GM12873 (cell line): ENCODE data around the gene RNF157.

Experiments used
- TF ChIP-seq, protein P1 (sequence below): IDR thresholded peaks from 2 replicates; pipeline ENCODE4 v1.5.1; 2012; ENCODE audit warnings: low read depth, mild to moderate bottlenecking, moderate library complexity, low read length, control low read depth; ENCODE audit not compliant: insufficient read depth; ENCODE audit errors: missing control alignments

RNF157 gene

DNA sequence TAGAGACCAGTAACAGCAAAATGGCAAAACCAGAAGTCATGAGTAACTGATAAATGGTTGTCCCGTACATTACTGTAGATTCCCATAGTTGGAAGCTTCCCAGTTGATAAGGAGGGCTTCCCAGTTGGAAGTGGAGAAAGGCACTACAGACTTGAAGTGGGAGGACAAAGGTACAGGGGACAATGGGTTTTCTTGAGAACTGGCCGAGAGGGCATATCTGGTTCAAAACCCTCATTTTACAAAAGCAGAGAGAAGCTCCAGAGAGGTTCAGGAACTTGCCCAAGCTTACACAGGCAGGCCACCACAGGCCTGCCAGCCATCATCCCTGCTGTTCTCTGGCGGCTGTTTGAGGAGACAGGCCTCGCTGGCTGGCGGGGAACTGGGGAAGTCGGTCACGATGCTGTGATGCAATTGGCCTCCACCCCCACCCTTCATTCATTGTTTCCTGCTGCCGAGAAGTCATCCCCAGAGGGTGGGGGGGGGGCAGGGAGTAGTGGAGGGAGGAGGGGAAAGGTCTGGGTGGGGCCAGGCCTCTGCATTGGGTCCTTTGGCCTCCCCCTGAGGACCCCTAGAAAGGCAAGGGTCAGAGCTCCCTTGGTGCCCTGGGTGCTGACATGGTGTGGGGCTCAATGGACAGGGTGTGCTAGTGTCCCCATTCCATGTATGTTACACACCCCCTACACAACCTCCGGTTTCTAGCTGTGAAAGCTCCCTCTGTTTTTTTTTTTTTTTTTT is 27.9 kb upstream of the RNF157 start:
- TF ChIP-seq, protein P1, sequence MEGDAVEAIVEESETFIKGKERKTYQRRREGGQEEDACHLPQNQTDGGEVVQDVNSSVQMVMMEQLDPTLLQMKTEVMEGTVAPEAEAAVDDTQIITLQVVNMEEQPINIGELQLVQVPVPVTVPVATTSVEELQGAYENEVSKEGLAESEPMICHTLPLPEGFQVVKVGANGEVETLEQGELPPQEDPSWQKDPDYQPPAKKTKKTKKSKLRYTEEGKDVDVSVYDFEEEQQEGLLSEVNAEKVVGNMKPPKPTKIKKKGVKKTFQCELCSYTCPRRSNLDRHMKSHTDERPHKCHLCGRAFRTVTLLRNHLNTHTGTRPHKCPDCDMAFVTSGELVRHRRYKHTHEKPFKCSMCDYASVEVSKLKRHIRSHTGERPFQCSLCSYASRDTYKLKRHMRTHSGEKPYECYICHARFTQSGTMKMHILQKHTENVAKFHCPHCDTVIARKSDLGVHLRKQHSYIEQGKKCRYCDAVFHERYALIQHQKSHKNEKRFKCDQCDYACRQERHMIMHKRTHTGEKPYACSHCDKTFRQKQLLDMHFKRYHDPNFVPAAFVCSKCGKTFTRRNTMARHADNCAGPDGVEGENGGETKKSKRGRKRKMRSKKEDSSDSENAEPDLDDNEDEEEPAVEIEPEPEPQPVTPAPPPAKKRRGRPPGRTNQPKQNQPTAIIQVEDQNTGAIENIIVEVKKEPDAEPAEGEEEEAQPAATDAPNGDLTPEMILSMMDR, result no peak

DNA sequence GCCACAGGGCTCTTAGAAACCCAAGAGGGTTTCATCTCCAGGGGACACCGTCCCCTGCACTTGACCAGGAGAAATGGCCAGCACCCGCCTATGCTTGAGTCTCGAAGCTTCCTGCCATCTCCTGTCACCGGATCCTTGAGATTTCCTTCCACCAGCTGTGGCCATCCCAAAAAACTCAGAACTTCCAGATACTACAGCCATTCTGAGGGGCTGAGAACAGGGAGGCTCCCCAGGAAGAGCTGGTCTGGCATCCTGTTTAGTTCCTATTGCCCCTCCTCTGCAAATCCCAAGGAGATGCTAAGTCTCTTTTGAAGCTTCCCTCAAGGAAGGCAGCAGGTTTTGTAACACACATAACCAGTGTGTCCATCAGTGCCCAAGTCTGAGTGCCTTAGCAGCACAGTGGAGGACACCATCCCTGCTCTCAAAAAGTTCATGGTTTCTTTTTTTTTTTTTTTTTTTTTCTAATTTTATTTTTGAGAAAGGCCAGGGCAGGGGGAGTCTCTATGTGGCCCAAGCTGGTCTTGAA is 26.8 kb upstream of the RNF157 start:
- TF ChIP-seq, protein P1, result no peak

DNA sequence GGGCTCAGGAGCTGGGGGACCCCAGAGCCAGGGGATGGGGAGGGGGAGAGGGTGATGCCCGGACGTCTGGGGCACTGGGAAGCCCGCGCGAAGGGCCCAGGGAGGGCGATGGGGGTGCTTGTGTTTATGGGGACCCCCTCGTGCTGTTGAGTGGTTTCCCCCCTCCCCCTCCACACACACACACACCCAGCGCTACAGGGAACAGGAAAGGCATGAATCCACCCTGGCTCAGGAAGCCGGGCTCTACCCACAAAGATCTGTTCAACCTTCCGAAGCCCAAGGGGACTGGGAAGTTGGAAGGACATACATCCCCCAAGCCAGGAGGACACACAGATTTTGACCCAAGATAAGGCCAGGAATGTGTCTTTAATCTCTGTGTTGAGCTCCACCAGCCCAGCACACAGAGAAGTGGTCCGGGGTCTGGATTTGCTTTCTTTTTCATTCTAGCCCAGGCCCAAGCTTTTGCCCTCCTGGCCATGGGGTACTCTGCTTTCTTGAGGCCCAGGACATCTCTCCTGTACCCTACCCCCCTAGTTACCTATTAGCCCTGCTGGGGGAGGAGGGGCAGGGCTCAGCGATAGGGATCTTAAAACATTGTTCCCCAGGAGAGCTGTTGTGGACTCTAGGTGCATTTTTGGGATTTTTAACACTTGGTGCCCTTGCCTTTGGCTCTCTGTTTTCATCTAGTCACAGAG is 26.1 kb upstream of the RNF157 start:
- TF ChIP-seq, protein P1, result no peak

DNA sequence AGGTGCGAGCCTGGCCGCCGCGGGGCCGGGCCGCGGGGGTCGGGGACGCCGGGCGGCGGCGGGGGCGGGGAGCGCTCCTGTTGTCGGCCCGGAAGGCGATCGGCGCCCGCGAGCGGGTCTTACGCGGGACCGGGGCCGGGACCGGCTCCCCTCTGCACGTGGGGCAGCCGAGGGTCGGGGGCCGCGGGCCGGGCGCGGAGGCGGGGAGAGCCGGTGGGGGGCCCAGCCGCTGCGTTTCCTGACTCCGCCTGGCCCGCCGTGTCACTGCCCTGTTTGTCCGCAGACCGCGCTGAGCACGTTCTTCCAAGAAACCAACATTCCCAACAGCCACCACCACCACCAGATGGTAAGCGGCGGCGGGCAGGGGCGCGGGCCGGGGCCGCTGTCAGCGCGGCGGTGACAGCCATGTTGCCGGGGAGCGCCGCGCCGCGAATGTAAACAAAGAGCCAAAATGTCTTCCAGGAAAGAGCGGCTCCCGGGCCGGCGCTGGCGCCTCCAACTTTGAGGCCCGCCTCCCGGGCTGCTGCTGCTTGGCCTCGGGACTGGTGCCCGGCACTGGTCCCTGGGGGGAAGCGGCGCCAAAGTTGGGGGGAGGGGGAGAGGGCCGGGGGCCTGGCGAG is 25.4 kb upstream of the RNF157 start:
- TF ChIP-seq, protein P1, result no peak

DNA sequence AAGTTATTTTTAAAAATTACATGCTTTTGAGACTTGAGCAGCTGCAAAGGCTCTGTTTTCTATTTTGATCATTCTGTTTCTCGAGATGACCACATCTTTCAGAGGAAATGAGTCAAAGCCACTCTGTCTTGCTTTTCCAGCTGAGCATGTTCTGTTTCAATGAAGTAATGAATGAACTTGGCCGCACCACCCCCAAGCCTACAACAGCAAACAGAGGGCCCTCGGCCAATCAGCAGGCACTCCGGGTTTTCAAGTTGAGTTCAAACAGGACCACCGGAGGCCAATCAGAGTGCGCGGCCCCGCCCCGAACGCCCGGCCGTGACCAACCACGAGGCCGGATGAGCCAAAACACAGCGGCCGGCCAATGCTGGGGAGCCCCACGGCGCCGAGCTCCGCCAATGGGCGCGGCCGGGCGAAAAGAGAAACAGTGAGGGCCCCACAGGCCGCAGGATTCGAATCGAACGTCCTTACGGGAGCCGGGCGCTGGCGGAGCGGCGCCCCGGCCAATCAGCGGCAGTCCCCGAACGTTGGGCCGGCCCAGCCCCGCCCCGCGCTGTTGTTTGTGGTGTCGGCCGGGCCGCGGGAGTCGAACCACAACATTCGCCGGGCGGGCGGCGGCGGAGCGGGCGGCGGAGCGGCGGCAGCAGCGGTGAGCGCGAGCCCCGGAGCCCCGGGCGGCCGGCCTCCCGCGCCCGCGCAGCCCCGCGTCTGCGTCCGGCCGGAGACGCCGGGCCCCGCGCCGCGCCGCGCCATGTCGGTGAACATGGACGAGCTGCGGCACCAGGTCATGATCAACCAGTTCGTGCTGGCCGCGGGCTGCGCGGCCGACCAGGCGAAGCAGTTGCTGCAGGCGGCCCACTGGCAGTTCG is 24.7 kb upstream of the RNF157 start, which contains the start of gene UBALD2:
Gene UBALD2, plus strand, starts transcription at position 594 of the 869 bp plus-strand sequence. Its CDS starts 158 bp downstream, at position 752.
- TF ChIP-seq, protein P1, result no peak

DNA sequence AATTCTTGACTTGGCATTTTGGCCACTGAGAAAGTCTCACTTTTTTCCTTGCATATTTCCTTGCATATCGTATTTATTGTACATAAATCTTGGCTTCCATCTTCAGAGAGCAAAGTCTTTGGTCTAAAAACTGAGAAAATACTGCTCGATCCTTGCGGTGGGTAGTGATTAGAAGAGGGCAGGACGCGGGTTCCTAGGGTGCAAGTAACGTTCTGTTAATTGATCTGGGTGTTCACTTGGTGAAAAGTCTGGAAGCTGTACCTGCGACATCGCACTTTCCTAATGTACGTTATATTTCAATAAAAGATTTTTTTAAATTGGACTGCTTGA is 24.1 kb upstream of the RNF157 start:
- TF ChIP-seq, protein P1, result no peak
